Measurements from ENCODE around the gene LSAMP. TPM values are rescaled to one million over a fixed set of nuclear protein-coding genes. Genes with fewer than 3 reads are reported as not detected.

Gene LSAMP
- total and polyA plus RNA-seq, 2 of the 13 experiments (the other 11 are each of a cell fraction or from before 2014, with no cell fraction given): not detected

GRCh38 chr3:116306720-116307119, 138.6 kb downstream of the LSAMP start:
- WGBS (ENCODE audit: low lambda C conversion rate): 0% methylated on average over 2 of the region's 2 CpGs
- Histone ChIP-seq H2AFZ (ENCODE audit: low read length) (no peak overlapping the region), H4K20me1 (ENCODE audit: insufficient read depth, low read length) (no peaks in the 10 kb centered on the region), H3K4me1 (ENCODE audit: insufficient read depth, low read length) (no peaks in the 10 kb centered on the region), H3K27me3 (ENCODE audit: control insufficient read depth in 1 of 2, insufficient read depth in 2 of 2, low read length in 2 of 2) (no peaks in the 10 kb centered on the region), H3K79me2 (ENCODE audit: insufficient read depth, low read length) (no peaks in the 10 kb centered on the region), H3K36me3 (replicated peaks in 1 of 2; ENCODE audit: control insufficient read depth in 1 of 2, insufficient read depth in 2 of 2, low read length in 2 of 2) (no peaks in the 10 kb centered on the region), H3K27ac (ENCODE audit: extremely low read length, insufficient read depth, low read length) (no peak overlapping the region), H3K9me3 (ENCODE audit: low read length) (no peaks in the 10 kb centered on the region), H3K4me2 (ENCODE audit: low read depth, low read length) (no peak overlapping the region), H3K9ac (ENCODE audit: insufficient read depth, low read depth, low read length) (no peak overlapping the region), H3K4me3 (replicated peaks in 1 of 3; ENCODE audit: insufficient read depth in 1 of 3, low read depth in 2 of 3, low read length in 3 of 3) (no peak overlapping the region)
- DNase-seq (ENCODE audit: low spot score): no peak
- ChIA-PET CTCF (ENCODE audit: low intra/inter-chr PET ratio, low total read pairs) (no interaction called here), POLR2A (no interaction called here)
- ATAC-seq: no peak
- intact Hi-C loops (cut with micrococcal nuclease; ENCODE audit: unreplicated experiment) (no loop called here), in situ Hi-C loops (cut with HindIII; ENCODE audit: extremely low pct_ligation_motif_present, low pct_unique_long_range_greater_than_20kb) (no loop called here)
- FAIRE-seq: no peak
- no TSS peak for BruUV-seq (replicated peaks)
- no peak for TF ChIP-seq ZSCAN9 (CRISPR knock-in tag; IDR thresholded peaks at IDR 0.05; ENCODE audit: borderline replicate concordance)
- TF ChIP-seq SNAPC4 (CRISPR knock-in tag; IDR thresholded peaks at IDR 0.05): no peak
- TF ChIP-seq EZH2 (conservative IDR thresholded peaks at IDR 0.05; ENCODE audit: low read depth, low read length): no peak
- no peak for TF ChIP-seq CENPT (CRISPR knock-in tag; IDR thresholded peaks at IDR 0.05; ENCODE audit: low read depth)
- TF ChIP-seq PAWR (CRISPR knock-in tag; IDR thresholded peaks at IDR 0.05; ENCODE audit: borderline replicate concordance): no peak
- TF ChIP-seq ZNF17 (CRISPR knock-in tag; IDR thresholded peaks at IDR 0.05): no peak
- TF ChIP-seq CSRNP1 (CRISPR knock-in tag; IDR thresholded peaks at IDR 0.05): no peak
- TF ChIP-seq ZNF235 (CRISPR knock-in tag; IDR thresholded peaks at IDR 0.05; ENCODE audit: borderline replicate concordance): no peak

All from HepG2 (cell line).